KG1 (cell line): ENCODE measurements around the gene SCFD2.
"Not testable (repeated sequence)": the region's sequence is repeated elsewhere in the genome, so short reads cannot be mapped to it uniquely, and the experiment has no call there.

Experiments used
- DNase-seq: peaks from one replicate; lab custom pipeline; 2025; lab: John Stamatoyannopoulos, UW

SCFD2 gene

GRCh38 chr4:53139256-53139655 is 226.6 kb downstream of the SCFD2 start:
- not testable (repeated sequence) for DNase-seq

GRCh38 chr4:53137468-53137867 is 228.4 kb downstream of the SCFD2 start:
- DNase-seq: no peak

GRCh38 chr4:53136954-53137353 is 228.9 kb downstream of the SCFD2 start:
- no peak for DNase-seq

- DNase-seq: no peak
These were observed 233.5 kb downstream of the SCFD2 start for GRCh38 chr4:53132132-53132891.

- DNase-seq: no peak
These were observed 234.3 kb downstream of the SCFD2 start for GRCh38 chr4:53131562-53131925.

GRCh38 chr4:53130896-53131561 is 234.8 kb downstream of the SCFD2 start:
- DNase-seq: no peak

GRCh38 chr4:53128706-53129357 is 237.0 kb downstream of the SCFD2 start:
- DNase-seq: no peak

- no peak for DNase-seq
These were observed 237.6 kb downstream of the SCFD2 start for GRCh38 chr4:53128231-53128630.

- DNase-seq: no peak
These were observed 238.5 kb downstream of the SCFD2 start for GRCh38 chr4:53127365-53127764.

- DNase-seq: no peak
These were observed 239.8 kb downstream of the SCFD2 start for GRCh38 chr4:53126099-53126498.

- DNase-seq: no peak
These were observed 242.0 kb downstream of the SCFD2 start for GRCh38 chr4:53123819-53124218.

GRCh38 chr4:53123171-53123570 is 242.7 kb downstream of the SCFD2 start:
- no peak for DNase-seq

GRCh38 chr4:53122280-53123116 is 243.4 kb downstream of the SCFD2 start:
- no peak for DNase-seq

GRCh38 chr4:53121264-53121865 is 244.5 kb downstream of the SCFD2 start:
- no peak for DNase-seq

GRCh38 chr4:53120778-53121177 is 245.1 kb downstream of the SCFD2 start:
- no peak for DNase-seq

- no peak for DNase-seq
These were observed 246.2 kb downstream of the SCFD2 start for GRCh38 chr4:53119680-53120079.

- no peak for DNase-seq
These were observed 247.2 kb downstream of the SCFD2 start for GRCh38 chr4:53118676-53119075.

GRCh38 chr4:53116954-53117353 is 248.9 kb downstream of the SCFD2 start:
- no peak for DNase-seq

GRCh38 chr4:53113431-53114225 is 252.2 kb downstream of the SCFD2 start:
- no peak for DNase-seq

- DNase-seq: no peak
These were observed 260.5 kb downstream of the SCFD2 start for GRCh38 chr4:53105313-53105712.

GRCh38 chr4:53103481-53103880 is 262.4 kb downstream of the SCFD2 start:
- DNase-seq: no peak
